ENCODE data around the gene STOX2. TPM values are rescaled to one million over a fixed set of nuclear protein-coding genes. Genes with fewer than 3 reads are reported as not detected.
A peak's percentile ranks its signal among the peaks of the same experiment; 100 is the strongest.

Gene STOX2
- polyA plus RNA-seq, 1 donor from 2014 or later = 26.1 TPM

DNA sequence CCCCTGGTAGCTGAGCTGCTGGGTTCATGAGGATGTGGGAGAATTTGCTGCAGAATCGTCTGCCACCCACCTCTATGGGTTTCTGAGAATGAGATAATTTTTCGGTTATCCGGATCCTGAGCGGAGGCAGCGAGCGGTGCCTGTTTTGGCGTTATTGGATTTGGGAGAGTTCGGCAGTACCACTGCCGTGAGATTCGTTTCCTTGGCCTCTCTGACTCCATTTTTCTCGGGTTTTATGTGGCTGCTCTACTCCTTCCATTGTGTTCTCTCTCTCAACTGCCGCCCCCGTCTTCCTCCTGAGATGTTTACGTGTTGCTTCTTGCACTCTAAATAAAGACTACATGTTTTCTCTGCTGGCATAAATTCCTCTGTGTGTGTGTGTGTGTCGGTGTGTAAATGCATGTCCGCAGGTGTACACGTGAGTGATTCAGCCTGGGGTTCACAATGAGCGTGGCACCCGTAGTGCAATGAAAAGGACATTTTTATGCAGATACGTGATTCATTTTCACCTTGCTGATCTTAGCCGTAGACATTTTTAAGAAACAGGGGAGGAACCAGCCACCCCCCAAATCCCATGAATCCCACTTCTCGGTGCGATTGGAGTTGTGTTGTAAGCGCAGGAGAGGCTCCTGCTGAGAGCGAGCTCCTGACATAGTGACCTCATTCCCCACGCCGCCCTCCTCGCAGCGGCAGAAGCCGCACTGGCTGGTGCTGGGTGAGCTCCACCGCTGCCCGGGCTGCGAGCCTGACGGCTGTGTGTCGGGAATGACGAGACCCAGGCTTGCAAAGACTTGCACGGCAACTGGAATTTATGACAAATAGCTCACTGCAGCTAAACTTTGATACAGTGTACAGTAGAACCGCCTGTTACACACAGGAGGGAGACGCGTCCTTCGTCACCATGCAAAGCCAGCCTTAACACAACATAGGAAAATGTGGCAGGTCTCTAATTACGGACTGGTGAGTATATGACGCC, 82.2 kb downstream of the STOX2 start:
- Histone ChIP-seq H4K20me1 (ENCODE audit: insufficient read depth) (no peaks in the 10 kb centered on the region), H3F3A (ENCODE audit: insufficient read depth, low read length, poor library complexity, severe bottlenecking) (no peaks in the 10 kb centered on the region), H3K27me3 (ENCODE audit: insufficient read depth, low read depth, low read length) (no peaks in the 10 kb centered on the region), H3K79me2 (replicated peaks; ENCODE audit: insufficient read depth, low read length) (peaks cover 26% of the 10 kb centered on the region), H3K9me2 (ENCODE audit: insufficient read depth, low read length) (no peaks in the 10 kb centered on the region), H3K9me3 (ENCODE audit: low read length) (no peaks in the 10 kb centered on the region), H3K4me3 (ENCODE audit: low read length) (peak overlapping the region; percentile 57), H3K36me3 (ENCODE audit: insufficient read depth, low read length) (no peaks in the 10 kb centered on the region), H3K4me2 (ENCODE audit: low read length) (peak overlapping the region; percentile 20), H3K27ac (ENCODE audit: low read length) (peak overlapping the region; percentile 78), H3K9ac (ENCODE audit: low read length) (peak overlapping the region; percentile 68), H2AFZ (ENCODE audit: low read depth, low read length) (no peak overlapping the region)
- TF ChIP-seq, protein P1, sequence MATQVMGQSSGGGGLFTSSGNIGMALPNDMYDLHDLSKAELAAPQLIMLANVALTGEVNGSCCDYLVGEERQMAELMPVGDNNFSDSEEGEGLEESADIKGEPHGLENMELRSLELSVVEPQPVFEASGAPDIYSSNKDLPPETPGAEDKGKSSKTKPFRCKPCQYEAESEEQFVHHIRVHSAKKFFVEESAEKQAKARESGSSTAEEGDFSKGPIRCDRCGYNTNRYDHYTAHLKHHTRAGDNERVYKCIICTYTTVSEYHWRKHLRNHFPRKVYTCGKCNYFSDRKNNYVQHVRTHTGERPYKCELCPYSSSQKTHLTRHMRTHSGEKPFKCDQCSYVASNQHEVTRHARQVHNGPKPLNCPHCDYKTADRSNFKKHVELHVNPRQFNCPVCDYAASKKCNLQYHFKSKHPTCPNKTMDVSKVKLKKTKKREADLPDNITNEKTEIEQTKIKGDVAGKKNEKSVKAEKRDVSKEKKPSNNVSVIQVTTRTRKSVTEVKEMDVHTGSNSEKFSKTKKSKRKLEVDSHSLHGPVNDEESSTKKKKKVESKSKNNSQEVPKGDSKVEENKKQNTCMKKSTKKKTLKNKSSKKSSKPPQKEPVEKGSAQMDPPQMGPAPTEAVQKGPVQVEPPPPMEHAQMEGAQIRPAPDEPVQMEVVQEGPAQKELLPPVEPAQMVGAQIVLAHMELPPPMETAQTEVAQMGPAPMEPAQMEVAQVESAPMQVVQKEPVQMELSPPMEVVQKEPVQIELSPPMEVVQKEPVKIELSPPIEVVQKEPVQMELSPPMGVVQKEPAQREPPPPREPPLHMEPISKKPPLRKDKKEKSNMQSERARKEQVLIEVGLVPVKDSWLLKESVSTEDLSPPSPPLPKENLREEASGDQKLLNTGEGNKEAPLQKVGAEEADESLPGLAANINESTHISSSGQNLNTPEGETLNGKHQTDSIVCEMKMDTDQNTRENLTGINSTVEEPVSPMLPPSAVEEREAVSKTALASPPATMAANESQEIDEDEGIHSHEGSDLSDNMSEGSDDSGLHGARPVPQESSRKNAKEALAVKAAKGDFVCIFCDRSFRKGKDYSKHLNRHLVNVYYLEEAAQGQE (IDR thresholded peaks at IDR 0.05; ENCODE audit: borderline replicate concordance) = peak; percentile 37
- TF ChIP-seq SMC3 (conservative IDR thresholded peaks at IDR 0.05; ENCODE audit: poor library complexity) = no peak
- peak; percentile 10 for TF ChIP-seq RAD21 (conservative IDR thresholded peaks at IDR 0.05)
- peak; percentile 50 for TF ChIP-seq TAF1 (IDR thresholded peaks at IDR 0.05; ENCODE audit: low read depth)
- peak; percentile 31 for TF ChIP-seq MXI1 (conservative IDR thresholded peaks at IDR 0.05; ENCODE audit: poor library complexity, severe bottlenecking)
- peak; percentile 24 for TF ChIP-seq POLR2AphosphoS5 (IDR thresholded peaks at IDR 0.05)
- no peak for TF ChIP-seq EP300 (conservative IDR thresholded peaks at IDR 0.05; ENCODE audit: poor library complexity, severe bottlenecking)
- TF ChIP-seq, protein P2, sequence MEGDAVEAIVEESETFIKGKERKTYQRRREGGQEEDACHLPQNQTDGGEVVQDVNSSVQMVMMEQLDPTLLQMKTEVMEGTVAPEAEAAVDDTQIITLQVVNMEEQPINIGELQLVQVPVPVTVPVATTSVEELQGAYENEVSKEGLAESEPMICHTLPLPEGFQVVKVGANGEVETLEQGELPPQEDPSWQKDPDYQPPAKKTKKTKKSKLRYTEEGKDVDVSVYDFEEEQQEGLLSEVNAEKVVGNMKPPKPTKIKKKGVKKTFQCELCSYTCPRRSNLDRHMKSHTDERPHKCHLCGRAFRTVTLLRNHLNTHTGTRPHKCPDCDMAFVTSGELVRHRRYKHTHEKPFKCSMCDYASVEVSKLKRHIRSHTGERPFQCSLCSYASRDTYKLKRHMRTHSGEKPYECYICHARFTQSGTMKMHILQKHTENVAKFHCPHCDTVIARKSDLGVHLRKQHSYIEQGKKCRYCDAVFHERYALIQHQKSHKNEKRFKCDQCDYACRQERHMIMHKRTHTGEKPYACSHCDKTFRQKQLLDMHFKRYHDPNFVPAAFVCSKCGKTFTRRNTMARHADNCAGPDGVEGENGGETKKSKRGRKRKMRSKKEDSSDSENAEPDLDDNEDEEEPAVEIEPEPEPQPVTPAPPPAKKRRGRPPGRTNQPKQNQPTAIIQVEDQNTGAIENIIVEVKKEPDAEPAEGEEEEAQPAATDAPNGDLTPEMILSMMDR (IDR thresholded peaks at IDR 0.05; ENCODE audit: poor library complexity, severe bottlenecking) = no peak
- TF ChIP-seq EZH2 (IDR thresholded peaks at IDR 0.05; ENCODE audit: borderline replicate concordance, insufficient read depth, low read length, poor library complexity, severe bottlenecking) = no peak

DNA sequence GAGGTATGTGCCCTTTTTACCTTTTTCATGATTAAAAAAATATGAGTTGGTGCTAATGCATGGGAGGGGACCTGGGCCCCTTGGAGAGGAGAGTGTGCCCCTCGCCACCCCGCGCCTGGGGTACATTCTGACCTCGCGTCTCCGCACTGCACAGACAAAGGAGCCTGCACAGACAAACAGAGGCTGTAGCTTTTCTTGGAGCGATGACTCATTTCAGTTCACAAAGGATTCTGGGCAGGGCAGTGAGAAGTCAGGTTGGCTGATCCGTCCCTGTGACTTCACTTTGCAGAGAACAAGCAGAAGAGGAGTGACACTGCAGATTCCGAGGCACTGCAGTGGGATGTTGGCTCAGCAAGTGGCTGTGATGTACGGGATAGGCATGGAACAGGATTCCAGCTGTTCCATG, 82.9 kb downstream of the STOX2 start:
- no peak overlapping the region for H2AFZ ChIP-seq (ENCODE audit: low read depth, low read length)
- peaks cover 21% of the 10 kb centered on the region for H3K79me2 ChIP-seq (replicated peaks; ENCODE audit: insufficient read depth, low read length)
- H3K9ac ChIP-seq (ENCODE audit: low read length) = peak overlapping the region; percentile 68
- H3K27ac ChIP-seq (ENCODE audit: low read length) = peak overlapping the region; percentile 78
- H3K9me3 ChIP-seq (ENCODE audit: low read length) = no peaks in the 10 kb centered on the region
- peak overlapping the region; percentile 57 for H3K4me3 ChIP-seq (ENCODE audit: low read length)
- no peaks in the 10 kb centered on the region for H3F3A ChIP-seq (ENCODE audit: insufficient read depth, low read length, poor library complexity, severe bottlenecking)
- no peaks in the 10 kb centered on the region for H3K27me3 ChIP-seq (ENCODE audit: insufficient read depth, low read depth, low read length)
- peak; percentile 78 for TF ChIP-seq POLR2AphosphoS5 (IDR thresholded peaks at IDR 0.05)
- no peak for TF ChIP-seq SMC3 (conservative IDR thresholded peaks at IDR 0.05; ENCODE audit: poor library complexity)
- TF ChIP-seq TAF1 (IDR thresholded peaks at IDR 0.05; ENCODE audit: low read depth) = peak; percentile 23
- no peaks in the 10 kb centered on the region for H4K20me1 ChIP-seq (ENCODE audit: insufficient read depth)
- no peaks in the 10 kb centered on the region for H3K9me2 ChIP-seq (ENCODE audit: insufficient read depth, low read length)
- H3K4me2 ChIP-seq (ENCODE audit: low read length) = peak overlapping the region; percentile 20
- H3K36me3 ChIP-seq (ENCODE audit: insufficient read depth, low read length) = no peaks in the 10 kb centered on the region

Measured in neural cell (in vitro differentiated cells).